ENCODE data around the gene CC2D2A.

Gene CC2D2A

DNA sequence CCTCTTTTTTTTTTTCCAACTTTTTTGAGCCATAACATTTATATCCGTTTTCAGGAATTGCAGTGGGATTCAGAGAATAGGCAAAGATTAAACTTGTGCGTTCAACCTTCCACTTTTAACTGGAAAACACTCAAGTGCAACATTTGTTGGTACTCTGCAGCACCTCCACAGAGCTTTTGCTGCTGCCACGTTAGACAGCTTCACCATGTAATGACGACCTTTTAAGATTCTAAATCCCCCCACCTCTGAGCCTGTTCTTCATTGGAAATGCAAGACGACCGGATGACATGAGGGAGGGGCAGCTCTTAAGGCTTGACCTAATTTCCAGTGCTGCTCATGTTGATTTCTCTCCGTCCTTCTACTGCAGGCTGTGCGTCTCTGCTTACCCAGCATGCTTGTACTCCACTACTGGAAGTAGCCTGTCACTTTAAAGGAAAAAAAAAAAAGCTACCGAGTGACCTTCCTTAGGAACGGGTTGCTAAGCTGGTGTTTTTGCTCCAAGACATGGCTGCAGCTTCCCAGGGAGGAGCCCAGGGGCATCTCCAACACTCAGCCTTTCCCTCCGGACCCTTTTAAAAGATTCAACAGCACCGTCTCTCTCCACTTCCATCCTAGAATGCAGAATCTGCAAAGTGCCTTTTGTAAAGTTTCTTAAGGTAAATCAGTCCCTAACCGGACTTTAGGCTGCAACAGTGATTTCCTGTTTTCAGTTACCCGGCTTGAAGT, at the start of gene CC2D2A:
TSS of gene CC2D2A (plus strand) at position 481 of the 726 bp plus-strand sequence. CDS start 6,051 bp downstream, outside the sequence.
- no peak for DNase-seq

DNA sequence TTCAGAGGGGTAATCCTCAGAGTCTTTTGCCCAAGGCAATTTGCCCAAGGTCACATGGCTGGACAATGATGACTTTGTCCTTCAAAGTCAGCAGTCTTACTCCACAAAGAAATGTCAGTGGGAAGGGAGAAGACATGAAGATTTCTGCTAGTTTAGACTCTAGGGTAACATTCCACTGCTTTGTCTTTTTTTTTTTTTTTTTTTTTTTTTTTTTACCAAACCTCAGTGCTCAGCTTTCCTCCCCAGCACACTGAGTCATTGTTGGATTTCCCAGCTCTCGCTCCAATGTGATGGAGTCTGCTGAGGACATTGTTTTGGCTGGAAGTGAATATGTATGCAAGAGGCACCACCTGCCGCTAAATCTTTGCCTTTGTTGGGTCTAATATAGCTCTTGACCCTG, 49.0 kb upstream of the CC2D2A start:
- DNase-seq = no peak

DNA sequence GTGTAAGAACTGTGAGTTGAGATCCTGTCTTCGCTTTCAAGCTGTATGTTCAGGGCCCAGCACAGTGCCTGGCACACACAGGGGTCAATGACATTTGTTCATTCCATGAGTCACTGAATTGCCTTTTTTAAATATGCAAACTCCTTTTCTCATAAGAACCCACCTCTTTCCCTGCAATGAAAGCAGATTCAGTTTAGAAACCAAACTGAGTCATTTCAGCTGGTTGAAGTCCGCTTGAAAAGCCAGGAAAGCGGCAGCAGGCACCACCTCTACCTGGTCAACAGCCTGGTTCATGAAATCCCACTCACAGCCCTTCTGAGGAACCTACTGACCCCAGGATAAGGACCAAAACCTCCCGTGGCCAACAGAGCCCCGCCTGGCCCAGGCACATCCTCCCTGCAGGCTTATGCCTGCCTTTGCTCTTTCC, 46.4 kb upstream of the CC2D2A start:
- no peak for DNase-seq

DNA sequence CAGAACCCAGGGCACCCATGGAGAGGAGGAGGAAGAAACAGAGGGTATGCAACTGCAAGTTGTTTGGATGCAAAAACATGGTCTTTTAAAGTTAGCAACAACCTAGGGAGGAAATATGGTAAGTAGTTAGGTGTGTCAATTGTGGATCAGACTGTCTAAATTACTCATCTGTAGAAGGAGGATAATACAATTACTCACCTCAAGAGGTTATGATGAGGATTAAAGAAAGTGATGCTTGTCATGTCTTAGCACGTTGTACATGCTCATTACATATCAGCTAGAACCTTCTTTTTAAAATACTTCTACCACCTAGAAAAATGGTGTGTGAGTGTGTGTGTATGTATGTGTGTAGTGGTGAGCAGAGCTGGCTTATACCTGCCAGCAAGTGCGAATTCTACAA, 44.2 kb upstream of the CC2D2A start:
- DNase-seq = no peak

DNA sequence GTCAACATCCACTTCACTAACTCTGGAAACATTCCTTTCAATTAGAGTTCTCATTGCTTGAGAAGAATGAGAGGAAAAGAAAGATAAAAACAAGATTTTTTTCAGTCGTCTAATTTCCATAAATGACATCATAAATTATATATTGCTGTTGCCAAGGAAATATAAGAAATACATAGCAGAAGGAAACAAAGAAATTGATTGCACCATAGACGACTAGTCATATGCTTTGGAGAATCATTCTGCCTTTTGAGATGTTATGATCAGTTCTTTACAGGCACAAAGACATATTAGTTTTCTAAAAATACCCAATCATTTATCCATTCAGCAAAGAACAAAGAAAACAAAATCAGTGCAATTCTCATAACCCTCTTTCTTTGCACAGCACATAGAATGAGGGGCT, 42.5 kb upstream of the CC2D2A start:
- DNase-seq = no peak

DNA sequence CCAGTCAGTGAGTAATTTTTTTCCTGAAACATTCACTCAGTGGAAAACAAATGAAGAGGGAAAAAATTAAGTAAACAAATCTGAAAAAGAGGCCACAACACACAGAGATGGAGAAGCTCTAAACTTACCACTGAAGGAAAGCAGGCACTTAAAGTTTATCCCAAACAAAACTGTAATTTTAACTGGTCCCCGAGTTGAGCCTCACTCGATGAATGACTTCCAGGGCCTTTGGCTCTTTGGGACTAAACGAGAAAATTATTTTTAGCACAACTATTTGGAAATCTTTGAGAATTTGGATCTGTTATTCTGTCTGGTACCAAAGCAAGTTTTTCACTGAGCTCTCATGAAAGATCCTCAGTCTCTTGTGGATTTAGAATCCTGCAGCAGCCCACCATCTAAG, 42.0 kb upstream of the CC2D2A start, which contains the start of gene C1QTNF7:
TSS of gene C1QTNF7 (plus strand) at position 333 of the 400 bp plus-strand sequence. CDS start 7,711 bp downstream, outside the sequence.
- DNase-seq = no peak

DNA sequence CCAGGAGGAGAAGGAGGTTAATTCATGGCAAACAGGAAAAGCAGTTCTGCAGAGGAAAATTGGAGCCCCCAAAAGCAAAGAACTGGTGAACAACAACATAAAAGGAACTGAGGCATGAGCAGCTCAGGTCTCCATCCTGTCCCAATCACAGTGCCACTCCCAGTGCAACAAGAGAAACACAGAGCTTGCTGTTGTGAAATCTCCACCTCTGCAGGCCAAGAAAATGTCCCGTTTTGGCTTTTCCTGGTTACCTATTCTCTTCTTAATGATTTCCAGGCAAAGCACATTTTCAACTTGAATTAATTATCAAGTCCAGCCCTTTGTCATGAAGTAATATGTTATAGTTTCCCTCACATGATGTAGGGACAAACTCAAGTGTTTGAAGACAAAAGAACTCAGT, 41.1 kb upstream of the CC2D2A start:
- DNase-seq = no peak

DNA sequence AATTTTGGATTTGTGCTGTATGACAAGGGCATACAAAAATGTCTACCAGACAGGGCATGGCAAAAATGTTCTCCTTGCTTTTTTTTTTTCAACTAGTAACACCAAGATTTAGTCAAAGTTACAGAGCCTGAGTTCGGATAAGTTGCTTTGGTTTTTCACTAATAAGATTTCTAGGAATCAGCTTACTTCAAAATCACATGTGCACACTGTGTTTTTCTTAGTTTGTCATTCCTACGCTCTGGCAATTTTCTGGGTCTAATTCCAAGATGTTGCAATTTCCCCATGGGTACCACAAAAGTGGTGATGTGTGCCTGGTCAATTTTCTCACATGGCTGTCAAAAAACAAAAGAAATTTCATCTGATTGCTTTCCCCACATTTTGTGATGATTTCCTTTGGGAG, 35.6 kb upstream of the CC2D2A start:
- no peak for DNase-seq

DNA sequence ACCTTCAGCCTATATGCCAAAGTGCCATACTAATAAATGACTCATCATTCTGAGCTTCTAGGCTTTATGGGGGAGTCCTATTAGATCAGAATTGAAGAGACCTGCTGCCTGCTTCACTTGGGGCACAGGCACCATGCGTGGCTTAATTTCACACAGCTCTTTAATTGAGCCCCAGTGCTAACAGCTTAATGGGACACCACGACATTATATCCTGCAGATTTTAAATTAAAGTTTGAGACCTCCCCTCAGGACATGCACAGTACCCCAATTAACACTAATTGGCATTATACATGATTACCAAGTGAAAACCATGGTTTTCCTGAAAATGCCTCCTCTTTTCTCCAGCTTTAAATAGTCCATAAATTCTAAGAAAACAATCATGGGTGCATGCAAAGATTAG, 35.0 kb upstream of the CC2D2A start:
- DNase-seq = no peak

DNA sequence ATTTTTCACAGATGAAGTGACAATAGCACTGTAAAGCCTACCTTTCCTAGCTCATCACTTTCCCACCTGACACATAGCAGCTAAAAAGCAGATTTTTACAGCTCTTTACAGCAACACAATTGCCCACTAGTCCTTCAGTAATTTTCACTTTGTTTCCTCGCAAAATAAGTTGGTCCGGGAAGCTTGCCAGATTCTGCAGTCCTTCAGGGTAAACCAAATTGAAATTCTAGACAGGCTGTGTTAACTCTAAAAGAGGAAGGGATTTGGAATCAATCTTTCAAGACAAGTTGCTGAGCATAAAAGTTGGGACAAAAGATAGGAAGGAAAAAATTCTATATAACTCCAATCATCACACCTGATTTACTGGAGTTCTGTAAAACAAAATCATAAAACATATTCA, 33.2 kb upstream of the CC2D2A start:
- no peak for DNase-seq

DNA sequence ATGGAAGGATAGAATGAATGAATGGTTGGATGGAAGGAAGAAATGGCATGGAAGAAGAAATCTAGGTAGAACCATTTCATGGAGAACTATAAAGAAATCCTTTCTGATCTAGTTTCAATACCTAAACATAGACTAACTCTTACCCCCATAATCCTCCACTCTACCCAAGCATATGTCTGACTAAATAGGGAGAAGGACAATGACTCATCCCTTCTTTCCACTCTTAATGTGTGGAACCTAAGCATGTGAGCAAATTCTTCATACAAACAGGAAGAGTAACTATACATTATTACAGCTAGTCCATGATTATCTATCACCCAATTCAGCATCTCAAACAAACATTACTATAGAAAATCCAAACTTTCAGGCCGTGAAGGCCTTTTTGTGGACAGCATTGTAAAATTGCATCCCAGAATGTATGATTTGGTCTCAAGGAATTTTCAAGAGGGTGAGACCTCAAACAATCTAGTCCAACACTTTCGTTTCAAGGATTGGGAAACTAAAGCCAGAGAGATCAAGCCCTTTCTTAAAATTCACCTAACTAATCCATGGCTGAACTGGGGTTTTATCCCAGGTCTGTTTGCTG, 30.6 kb upstream of the CC2D2A start:
- no peak for DNase-seq

DNA sequence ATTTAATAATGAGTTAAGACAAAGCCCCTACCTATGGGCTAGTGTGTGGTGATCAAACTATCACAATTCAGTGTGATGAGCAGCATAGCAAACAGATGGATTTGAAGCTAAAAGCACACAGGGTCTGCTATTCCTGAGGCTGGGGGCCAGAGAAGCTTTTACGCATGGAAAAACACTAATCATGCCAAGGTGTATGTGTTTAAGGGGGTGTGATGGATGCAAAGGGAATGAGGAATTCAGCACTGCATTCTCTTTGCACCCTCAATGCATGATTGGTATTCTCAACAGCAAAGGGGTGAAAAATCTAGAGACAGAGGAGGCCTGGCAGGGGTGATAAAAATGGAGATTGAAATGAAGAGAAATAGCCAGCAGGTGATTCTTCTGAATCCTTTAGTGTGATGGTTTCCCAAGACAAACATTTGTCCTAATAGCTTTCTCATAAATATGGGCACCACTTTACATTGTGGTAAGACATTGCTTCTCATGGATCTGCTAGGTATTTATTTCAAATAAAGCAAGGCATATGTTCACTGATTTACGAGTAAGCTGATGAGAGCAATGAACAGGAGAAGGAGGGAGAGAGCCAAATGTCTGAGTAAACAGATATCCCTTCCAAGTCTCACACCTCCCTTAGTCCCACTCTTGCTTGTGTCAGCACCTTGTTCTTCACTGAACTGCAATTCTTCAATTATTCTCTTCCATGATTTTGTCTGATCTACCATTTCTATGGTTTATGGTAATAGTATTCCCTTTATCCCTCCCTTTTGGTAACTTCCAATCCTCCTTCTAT, 26.1 kb upstream of the CC2D2A start:
- DNase-seq = no peak

DNA sequence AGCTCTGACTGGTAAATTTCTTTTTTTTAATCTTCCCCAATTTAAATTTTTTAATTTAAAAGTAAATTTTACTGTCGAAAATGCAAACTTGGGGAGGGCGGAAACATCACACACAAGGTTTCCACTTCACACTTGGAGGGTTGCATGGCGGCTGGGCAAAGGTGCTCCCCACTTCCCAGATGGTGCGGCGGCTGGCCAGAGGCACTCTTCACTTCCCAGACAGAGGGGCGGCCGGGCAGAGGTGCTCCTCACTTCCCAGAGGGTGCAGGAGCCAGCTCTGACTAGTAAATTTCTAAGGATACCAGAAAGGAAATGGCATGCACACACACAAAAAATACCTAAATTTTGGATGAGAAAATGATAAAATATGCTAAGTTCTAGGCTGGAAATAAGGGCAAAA, 25.4 kb upstream of the CC2D2A start:
- no peak for DNase-seq

DNA sequence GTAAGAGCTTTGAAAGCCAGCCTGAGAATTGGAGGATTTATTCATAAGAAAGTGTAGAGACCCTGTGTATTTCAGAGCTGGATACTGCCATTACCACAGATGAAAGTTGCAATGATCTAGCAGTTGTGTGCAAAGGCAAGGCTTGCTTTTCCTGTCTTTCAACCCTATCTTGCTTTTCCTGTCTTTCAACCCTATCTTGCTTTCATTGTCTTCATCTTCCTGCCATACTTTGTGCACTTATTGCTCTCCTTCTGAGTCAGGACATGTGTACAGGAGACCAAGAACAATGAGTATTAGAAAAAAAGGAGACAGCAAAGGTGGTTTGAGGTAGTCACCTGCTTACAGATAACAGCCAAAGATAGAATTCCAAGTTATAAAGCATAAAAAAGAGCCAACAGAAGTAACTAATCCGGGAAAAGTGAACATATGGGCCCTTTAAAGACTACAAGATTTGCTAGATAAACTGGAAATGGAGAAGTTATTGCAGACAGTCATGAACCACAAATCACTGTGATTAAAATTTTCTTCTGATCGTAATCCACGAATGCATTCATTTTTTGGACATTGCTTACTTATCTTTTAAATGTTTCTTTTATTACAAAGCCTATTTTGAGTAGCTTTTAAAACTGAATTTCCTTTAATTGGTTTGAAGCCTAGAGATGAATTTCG, 24.7 kb upstream of the CC2D2A start:
- DNase-seq = no peak

DNA sequence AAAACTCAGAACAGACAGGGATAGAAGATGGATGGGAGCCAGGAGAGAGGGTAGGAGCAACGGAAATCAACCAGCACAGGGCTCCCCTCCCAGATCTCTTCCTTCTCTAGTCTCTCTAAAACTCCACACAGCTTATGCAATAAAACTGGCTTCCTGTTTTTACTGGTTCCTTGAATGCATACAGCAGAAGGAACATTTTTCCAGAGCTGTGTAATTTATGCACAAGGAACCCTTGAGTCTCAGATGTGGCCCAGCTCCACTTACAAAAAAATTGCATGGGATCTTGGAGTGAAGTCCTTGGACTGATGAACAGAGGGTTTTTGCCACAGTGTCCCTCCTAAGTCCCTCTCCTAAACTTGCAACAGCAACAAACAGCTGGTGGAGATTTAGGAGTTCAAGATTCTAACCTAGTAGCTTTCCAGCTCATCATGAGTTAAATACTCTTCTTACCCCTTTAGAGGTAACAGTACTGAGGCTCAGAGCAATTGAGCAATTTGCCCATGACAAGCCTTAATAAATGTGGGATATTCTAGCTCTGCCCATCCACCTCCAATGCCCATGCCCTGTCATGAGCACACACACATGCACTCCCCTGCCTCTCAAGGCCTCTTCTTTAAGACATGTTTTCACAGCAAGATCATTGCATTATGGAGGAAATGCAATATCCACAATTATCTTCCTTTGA, 18.4 kb upstream of the CC2D2A start:
- DNase-seq = no peak

DNA sequence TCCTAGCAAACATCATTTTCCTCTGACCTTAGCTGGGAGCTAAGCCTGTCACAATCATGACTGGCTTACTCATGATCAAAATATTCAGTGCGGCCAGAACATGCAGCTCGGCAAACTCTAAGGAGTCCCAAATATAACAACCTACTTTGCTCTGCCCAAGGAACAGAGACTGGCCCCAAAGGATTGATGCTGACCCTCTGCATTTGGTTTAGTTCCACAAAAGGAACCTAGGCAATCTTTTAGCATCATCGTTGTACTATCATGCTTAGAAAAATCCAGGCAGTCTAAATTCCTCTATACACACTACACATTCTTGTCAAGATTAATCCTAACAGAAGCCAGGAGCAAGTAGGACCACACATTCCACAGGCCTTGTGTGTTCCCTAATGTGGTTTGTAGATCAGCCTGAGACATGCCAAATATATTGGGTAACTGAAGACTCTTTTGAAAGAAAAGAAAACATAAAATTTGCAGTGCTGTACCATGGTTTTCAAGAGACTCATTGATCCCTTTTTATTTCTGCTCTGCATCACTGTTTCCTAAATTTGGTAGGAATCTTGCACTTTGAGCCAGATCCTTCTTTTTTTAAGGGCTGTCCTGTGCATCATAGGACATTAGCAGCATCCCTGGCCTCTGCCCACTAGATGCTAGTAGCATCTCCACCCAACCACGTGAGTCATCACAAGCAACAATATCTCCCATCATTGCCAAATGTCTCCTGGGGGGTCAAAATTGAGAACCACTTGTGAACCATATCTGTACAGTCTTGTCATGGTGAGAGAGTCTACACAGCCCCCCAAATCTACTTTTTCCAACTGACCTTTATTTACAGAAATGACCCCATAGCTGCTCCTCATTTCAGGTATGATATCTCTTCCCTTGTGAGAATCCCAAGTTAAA, 17.6 kb upstream of the CC2D2A start:
- no peak for DNase-seq

DNA sequence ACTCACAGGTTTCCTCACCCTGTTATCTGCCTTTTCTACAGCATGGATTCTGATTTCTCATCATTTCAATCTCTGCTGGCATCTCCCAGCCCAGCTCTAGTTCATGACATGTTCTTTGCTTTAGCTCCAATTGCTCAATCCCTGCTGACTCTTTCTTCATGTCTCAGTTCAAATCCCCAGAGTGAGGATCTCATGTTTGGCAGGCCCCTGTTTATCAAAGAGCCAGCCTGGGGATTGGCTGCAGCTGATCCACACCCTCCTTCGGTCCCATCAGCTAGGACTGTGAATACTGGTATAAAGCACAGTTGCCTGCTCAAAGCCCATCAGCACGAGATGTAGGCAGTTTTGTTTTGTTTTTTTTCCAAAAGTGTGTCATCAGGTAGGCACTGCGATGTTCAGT, 14.4 kb upstream of the CC2D2A start:
- DNase-seq = no peak

DNA sequence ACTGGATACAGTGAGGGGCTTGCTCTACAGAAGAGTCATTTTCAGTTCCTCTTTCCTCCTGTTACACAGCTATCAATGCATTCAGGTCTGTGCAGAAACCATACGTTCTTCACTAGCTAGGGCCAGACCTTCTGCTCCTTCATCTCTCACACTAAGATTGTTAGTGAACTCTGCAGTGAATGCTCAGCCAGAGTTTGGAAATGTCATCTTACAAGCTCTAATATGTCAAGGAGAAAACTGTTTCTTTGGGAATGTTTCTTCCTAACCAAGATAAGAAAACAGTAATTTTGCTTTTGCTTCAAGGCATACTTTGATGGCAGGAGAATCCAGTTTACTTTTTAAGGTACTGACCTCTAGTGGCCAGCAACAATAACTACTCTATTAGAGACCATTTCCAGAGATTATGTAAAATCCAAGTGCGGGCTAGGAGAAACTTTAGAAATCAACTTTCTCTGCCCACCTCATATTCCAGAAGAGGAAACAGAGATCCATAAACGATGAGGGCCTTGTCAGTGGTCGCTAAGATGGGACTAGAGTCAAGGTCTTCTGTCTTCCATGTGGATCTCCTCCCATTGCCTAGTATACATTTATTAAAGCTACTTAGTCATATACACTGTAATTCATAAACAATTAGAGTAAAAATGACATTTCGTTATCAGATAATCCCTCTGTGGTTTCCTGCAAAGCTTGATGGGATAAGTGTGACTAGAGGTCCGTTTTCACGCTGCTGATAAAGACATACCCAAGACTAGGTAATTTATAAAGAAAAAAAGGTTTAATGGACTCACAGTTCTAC, 12.1 kb upstream of the CC2D2A start:
- no peak for DNase-seq

DNA sequence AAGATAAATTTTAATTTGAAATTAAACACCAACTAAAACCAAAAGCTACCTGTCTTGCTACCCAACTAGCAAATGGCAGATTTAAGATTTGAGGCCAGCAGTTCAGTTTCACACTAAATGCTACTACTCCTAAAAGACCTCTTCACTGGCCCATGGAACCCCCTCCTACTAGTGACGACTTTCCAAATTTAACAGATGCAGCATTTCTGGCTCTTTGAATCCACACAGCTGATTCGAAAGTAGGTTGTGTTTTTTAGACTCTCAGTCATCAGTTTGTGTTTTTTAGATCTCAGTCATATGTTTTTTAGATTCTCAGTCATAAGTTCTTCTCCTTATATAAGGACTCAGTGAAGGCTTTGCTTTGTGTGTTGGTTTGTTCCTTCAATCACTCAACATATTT, 11.1 kb upstream of the CC2D2A start:
- DNase-seq = no peak

DNA sequence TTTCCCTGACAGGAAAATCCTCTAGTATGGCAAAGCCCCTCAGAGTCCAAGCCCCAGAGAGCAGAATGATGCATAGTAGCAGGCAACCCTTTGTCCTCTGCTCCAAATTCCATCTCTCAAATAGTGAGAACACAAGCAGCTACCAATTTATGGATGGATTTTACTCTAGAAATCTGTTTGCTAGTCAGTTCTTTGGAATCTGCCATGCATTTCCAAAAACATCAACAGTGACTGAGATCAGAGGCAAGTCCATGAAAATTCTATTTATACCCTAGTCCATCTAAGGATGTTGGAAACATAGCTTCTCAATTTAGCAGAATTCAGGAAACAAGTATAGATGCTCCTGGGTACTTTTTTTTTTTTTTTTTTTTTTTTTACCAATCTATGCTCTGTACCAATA, 10.0 kb upstream of the CC2D2A start:
- no peak for DNase-seq

DNA sequence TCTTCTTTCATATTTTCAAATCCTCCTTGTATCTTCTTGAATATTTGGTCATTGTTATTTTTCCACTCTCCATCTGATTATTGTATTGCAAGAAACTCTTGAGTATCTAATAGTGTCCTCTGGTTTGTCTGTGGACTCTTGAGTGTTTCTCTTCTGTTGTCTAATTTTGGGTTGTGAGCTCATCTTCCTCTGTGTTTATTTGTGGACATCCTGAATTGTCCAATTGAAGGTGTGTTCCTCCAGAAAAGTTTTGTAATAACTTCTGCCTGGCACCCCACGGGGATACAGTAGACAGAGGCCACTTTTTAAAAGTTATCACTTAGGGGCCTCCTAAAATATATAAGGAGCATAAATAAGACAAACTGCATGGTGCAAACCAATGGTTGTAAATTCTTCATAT, 3.1 kb upstream of the CC2D2A start:
- no peak for DNase-seq

All from activated CD4-positive, alpha-beta T cell treated with anti-CD3 and anti-CD28 coated beads for 1 hour (primary cell).